NCI-H2196 (cell line): Measurements from ENCODE around the gene STMN1.
"Not testable (repeated sequence)": the region's sequence is repeated elsewhere in the genome, so short reads cannot be mapped to it uniquely, and the experiment has no call there.

Experiments used
- DNase-seq: peaks from one replicate; lab custom pipeline; 2025; ENCODE audit not compliant: unreplicated experiment; lab: John Stamatoyannopoulos, UW

STMN1 gene

DNA sequence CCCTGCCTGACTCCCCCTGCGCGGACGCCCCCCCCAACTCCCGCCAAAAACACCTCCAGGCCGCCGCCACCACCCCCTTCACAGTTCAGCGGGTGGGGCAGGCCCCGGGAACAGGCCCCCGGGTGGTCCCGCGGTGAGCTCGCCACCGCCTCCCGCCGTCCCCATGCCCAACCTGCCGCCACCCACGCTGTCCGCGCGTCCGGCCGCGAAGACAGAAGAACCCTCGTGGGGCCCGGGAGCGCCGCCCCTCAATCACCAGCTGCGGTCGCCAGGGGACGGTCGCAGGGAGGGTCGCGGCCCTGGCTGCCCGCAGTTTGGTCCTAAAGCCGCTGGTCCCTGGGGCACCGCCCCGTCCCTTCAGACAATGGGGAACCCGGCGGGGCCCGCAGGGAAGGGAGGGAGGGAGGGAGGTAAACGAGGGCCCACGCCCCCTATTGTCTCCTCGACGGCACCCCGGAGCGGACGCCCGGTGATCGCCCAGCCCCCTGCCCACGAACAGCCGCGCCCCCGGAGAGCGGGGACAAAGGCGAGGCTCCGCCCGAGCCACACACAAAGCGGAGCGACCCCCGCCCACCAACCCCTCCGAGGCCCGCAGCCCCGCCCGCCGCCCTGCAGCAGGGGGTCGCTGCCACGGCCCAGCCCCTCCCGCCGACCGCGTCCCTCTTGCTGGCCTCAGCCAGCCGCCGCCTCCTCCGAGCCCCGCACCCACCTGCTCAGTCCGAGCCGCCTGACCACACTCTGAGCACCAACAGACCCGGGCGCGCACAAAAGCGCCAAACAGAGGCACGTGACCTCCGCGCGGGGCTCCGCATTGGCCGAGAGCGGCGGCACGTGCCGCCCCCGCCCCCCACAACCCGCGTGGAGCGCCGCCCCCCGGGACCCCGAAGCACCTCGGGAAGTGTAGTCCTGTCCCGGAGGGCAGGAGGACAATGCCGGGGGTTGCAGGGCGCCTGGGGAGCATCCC lies at the start of gene STMN1:
TSS of gene STMN1 (minus strand) at position 740 of the 964 bp plus-strand sequence. CDS start 1,743 bp downstream, outside the sequence.
- DNase-seq = peak; percentile 97

DNA sequence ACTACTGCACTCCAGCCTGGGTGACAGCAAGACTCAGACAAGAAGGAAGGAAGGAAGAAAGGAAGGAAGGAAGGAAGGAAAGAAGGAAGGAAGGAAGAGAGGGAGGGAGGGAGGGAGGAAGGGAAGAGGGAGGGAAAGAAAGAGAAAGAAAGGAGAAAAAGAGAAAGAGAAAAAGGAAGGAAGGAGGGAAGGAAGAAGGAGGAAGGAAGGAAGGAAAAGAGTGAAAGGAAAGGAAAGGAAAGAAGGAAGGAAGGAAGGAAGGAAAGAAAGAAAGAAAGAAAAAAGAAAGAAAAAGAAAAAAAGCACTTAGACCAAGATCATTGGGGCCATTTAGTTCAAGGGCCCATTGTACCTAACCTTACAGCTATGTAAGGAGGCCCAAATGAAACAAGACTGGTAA lies 49.3 kb upstream of the STMN1 start:
- no peak for DNase-seq

DNA sequence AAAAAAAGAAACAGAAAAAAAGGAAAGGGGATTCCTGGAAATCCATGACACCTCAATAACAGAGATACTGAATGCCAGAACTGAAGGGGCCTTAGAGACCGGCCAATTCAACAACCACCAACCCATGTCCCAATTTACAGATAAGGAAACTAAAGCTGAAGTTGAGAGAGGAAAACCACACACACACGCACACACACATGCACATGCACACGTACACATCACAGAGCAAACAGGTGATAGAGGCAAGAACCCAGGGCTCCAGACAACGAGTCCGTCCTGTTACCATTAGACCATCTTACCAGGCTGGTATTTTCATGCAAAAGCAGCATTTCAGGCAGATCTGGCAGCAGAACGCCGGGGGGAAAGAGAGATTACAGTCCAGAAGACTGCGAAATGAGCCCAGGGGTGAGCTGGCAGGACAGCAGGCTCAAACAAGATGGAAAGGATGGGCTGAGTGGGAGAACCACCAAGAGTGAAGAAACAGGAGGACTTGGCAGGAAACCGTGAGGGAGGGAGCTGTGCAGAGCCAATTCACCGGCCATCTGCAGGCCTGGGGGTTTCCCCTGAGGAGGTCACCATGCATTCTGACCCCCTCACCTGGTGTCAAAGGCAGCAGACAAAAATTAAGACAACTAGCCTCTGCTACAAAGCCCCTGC lies 48.2 kb upstream of the STMN1 start:
- DNase-seq = no peak

DNA sequence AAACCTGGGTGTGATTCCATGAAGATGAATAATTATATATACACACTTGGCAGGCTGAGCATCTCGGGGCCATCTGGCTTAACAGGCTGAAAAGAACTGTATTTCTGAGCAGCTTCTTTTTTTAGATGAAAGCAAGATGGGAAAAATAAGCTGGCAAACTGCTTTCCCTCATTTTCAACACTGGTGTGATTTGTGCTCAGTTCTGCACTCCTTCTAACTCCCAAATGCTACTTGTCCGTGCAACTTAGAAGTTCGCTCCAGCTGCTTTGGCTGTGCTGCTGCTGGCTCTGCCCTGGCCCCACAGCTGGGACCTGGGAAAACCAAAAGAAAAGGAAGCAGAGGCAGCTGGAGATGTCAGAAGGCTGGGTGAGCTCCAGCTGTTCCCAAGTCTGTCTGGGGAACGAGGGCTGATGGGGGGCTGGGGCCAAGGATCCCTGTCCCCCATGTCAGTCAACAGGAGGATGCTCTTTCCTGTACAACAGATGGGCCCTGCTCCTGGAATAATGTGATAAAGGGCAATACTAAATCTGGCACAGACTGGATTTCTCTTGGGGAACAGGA lies 46.7 kb upstream of the STMN1 start:
- no peak for DNase-seq

DNA sequence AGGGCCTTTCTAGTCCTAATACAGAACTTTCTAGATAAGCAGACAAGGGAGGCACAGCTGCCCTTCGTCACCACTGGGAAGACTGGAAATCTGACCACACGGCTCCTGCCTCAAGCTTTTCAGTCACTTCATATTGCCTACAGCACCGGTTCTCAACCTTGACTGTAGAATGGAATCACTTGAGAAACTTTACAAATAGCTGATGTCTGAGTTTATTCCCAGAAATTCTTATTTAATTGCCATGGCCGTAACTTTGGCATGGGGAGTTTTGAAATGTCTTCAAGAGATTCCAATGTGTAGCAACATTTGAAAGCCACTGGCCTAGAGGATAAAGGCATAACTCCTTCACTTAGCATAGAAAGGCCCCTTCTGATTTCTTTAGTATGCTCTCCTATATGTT lies 42.4 kb upstream of the STMN1 start:
- no peak for DNase-seq

DNA sequence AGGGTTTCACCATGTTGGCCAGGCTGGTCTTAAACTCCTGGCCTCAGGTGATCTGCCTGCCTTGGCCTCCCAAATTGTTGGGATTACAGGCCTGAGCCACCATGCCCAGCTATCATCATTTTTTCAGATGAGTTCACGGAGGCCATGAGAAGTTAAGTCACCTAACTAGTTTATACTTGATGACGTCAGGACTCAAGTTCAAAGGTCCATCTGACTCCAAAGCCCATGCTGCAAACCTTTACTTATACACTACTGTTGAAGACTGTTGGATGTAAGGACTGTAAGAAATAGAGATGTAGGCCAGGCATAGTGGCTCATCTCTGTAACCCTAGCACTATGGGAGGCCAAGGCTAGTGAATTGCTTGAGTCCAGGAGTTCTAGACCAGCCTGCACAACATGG lies 40.8 kb upstream of the STMN1 start:
- no peak for DNase-seq

DNA sequence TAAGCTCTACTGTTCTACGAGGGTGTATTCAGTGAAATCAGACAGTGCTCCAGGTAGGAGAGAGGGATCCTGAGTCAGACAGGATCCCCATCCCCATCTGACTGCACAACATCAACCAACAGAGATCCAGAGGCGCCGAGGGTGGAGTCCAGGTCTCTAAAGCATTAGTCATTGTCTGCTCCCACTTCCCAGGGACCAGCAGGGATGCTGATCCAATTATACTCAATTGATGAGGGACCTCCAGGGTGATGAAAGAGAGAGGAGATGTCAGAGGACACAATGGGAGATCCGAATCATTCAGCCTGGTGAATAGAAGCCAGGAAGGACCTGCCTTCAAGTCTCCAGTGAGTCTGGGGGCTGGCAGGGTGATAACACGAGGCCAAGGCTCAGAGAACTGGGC lies 39.5 kb upstream of the STMN1 start:
- no peak for DNase-seq

DNA sequence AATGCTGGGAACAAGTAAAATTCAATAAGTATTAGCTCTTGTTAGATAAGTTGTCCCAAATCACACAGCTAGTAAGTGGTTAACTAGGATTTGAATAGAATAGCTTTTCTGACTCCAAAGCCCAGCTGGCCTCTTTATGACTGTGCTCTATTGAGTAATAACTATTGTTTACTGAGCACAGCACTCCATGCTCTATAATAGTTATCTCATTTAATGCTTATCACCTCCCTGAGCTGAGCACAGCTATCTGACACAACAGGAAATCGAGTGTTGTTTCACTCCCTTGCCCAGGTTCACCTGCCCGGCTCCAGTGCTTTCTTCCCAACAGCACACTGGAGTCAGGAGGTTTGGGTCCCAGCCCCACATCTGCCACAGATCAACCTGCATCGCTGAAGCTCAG lies 38.8 kb upstream of the STMN1 start:
- DNase-seq = no peak

DNA sequence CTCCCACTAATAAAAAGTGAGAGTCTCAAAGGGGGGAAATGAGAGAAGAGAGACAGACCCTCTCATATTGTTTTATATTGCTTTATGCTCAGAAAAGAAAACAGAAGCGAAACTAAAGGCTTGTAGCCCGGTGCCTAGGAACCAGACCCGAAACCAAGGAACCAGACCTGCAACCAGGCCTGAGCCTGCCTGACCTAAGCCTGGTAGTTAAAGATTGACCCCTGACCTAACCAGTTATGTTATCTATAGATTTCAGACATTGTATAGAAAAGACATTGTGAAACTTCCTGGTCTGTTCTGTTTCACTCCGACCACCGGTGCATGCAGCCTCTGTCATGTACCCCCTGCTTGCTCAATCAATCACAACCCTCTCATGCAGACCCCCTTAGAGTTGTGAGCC lies 37.3 kb upstream of the STMN1 start:
- not testable (repeated sequence) for DNase-seq

DNA sequence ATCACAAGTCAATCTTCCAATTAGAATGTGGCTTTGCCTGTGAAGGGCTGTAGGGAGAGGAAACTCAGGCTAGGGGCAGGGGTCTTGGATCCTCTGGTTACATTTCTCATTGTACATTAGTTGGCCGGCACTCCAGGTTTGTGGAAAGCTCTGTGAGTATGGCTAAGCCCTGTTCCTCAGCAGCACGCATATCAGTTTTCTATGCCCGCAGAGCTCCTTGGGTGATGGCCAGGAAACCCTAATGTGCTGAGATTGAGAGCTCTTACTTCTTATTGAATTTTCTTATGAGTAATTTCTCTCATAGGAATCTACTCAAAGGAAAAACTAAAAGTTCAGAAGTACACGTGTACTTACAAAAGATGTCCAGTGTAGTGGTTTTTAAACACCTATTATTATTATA lies 30.7 kb upstream of the STMN1 start:
- peak; percentile 39 for DNase-seq

DNA sequence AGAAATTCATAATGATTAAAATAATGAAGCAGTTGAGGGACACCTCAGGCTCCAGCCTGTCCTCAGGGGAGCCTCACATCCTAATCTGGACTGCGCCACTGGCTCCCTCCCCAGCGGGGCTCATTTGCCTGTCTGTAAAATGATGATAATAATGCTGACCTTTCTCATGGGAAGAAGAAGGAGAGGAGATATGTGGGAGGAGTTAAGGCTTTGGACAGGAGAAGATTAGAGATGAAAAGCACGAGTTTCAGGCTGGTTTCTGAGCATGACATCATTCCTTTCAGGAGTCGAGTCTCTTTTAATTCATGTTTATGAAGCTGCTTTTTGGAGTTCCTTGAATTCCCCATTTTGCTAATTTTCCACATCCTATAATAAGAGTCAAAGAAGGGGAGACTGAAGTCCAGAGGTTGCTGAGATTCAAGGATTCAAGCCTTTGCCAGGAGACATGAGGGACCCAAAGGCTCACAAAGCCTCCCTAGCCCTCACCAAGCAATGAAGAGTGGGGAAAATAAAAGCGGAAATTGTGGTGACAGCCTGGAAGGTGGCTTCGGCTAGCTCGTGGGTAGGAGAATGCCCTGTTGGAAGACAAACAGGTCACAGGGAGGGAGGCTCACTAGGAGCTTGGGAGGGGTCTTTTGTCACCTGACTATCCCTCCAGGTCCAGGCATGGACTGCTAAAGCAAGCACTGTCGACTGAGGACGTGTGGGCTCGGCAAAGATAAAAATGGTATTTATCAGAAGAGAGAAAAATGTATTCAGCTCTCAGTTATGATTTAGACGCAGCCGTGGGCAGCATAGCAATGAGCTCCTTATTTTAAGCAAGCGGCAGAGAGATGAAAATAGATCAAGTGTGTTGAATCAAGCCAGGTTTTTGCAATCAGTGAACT lies 27.5 kb upstream of the STMN1 start:
- DNase-seq = no peak

DNA sequence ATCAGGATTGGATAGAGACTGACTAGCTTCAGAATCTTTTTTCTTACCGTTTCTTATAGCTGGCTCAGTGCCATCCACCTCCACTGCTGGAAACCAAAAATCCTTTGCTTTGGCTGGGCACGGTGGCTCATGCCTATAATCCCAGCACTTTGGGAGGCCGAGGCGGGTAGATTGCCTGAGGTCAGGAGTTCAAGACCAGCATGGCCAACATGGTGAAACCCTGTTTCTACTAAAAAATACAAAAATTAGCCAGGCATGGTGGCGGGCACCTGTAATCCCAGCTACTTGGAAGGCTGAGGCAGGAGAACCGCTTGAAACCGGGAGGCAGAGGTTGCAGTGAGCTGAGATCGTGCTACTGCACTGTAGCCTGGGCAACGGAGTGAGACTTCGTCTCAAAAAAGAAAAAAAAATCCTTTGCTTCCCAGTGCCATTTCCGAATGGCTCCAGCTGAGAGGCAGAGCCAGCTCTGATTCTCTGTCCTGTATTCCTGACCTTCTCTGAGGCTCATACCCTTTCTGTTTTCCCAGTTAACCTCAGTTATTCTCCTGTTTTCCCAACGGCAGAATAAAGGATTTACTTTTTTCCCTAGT lies 26.7 kb upstream of the STMN1 start:
- DNase-seq = not testable (repeated sequence)

DNA sequence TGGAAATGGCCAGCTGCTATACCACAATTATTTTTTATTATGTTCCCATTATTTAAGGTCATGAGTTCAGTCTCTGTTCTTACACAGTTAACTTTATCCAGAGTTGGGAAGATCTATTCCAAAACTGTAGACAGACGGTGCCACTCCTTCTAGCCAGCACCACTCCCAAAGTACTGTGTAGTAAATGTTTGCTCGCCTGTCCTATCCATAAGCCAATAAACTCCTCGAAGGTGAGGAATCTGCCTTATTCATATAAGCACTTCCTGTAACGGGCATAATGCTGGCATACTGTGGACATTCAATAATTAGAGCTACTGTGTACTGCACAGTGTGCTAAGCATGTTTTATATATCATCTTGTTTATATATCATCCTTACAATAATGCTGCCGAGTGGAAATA lies 26.1 kb upstream of the STMN1 start:
- DNase-seq = no peak

DNA sequence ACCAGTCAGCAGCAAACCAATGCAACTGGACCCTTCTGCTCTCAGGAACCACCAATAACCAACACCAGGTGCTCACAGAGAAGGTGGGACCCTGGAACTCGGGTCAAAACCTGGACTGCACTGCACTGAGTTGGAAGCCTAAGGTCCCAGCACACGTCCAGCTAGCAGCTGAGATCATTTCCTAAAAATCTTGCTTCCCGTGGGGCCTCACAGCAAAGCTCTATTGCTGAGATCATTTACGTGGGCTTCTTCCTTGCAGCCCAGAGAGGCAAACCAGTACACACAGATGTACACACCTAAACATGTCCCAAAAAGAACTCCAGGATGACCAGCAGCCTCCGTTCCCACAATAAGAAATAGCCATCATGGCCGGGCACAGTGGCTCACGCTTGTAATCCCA lies 22.8 kb upstream of the STMN1 start:
- DNase-seq = no peak

DNA sequence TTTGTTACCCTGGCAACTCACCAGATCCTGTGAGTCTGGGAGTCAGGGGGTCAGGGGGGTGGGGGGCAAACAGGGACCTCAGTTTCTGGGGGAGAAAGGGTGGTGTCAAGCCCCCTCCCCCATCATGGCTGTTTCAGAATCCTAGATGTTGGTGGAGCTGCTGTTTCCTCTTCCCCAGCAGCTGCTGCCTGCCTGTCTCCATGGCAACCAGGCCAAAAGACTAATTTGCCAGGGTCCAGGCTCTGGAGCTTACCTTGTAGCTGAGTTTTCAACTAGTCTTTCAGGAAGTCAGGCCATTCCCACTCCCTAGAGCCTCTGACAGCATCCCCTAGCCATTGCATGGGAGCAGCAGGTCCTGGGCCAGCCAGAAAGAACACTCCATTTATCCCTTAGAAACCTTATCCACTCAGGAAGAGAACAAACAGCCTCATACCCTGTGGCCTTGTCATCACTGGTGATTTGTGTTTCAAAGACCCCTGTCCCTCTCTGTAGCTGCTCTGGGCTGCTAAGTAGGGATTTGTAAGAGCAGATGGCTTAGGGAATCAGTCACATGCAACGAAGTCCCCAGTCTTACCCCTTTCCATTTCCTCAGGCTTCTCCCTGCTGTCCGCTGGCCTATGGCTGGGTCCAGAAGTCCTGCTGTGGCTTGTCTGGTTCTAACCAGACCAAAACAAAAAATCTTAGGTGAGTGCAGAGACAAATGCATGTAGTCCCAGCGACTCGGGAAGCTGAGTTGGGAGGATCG lies 21.5 kb upstream of the STMN1 start:
- peak; percentile 80 for DNase-seq

DNA sequence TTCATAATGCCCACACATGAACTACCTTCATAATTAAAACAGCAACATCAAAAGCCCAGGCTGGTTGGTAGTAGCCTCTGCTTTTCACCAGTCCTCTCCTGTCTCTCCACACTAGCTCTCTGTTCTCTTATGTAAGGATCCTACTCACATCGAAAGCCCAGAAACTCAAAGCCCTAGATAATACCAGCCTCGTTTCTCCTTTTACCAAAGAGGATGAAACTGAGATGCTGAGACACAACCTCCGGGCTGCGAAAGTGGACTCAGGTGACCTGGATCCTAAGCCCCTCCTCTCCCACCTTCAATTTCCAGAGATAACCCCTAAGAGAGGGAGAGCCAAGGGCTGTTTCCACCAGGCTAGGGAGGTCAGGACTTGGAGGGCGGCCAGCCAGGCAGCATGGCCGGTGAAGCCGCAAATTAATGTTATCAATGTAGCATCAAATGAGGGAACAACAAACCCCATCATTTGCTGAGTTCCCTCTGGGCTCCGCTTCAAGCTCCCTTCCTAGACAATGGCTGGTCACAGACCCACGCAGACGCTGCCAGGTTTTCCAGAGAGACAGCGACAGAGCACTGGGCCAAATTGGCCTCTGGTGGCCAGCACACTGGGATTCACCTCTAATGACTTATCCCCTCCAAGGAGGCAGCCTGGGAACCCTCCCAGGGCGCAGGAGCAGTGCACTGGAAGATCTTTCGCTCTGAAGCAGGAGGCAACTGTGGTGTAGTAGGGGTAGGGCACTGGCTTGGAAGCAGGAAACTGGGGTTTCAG lies 20.7 kb upstream of the STMN1 start:
- peak; percentile 72 for DNase-seq

DNA sequence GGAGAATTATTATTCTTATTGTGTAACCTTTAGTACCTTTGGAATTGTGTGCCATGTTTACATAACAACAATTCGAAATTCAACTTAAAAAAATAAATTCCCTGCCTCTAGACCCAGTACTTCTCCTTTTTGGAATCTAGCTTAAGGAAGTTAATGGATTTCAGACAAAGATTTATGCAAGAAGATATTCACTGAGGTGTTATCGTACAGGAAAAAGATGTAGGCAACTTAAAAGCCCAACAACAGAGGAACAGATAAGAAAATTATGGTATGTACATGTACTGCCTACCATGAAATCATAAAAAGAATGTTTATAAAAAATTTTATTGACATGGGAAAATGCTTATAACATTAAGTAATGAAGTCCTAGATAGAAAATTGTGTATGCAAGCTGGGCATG lies 18.2 kb upstream of the STMN1 start:
- DNase-seq = no peak

DNA sequence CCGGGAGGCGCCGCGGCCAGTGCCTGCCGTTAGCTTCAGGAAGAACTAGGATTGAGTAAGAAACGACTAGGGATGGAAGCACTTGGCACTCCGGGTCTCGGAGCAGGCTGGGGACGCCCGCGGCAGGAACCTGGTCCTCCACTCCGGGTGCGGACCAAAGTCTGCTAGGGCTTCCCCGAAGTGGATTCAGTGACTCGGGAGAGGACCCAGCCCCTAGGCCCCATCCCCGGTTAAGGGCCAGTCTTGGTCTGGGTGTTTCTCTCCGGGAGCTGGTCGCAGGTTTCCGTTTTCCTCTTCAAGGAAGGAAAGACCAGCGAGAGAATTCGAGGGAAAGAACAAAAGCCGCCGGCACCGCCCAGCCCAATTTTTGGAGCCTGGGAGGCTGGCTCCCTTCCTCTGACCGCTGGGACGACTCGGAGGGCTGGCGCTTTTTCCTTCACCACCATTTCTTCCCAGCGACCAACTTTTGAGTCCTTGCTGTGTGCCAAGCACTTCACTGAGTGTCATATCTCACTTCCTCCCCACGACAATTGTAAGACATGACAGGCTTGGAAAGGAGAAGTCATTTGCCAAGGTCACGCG lies 16.8 kb upstream of the STMN1 start:
- peak; percentile 62 for DNase-seq
